Naive thymus-derived CD4-positive, alpha-beta T cell (primary cell): ENCODE measurements around the gene HOXD11. TPM values are rescaled to one million over a fixed set of nuclear protein-coding genes. Genes with fewer than 3 reads are reported as not detected.

Source experiments
- ATAC-seq: fragments of 150-1000 bp; cut with Tn5 transposase; 2 replicates; pipeline ENCODE4 v1.10.0; 2021; ENCODE audit warnings: mild to moderate bottlenecking, moderate library complexity
- CTCF ChIA-PET: fragments of 350-600 bp; sonication (Branson Sonifier 250); formaldehyde crosslinking; loops from one replicate; lab custom pipeline; 2021; ENCODE audit warnings: antibody characterized with exemption; lab: Charles Lee
- POLR2A ChIA-PET: fragments of 350-600 bp; sonication (Branson Sonifier 250); formaldehyde crosslinking; loops from one replicate; lab custom pipeline; 2021; ENCODE audit warnings: antibody characterized with exemption, inconsistent platforms; lab: Charles Lee
- DNase-seq, 9 donors: peaks; one replicate each; pipeline versions ENCODE4 v3.0.0 to v3.0.0-alpha.2; 2020 to 2022; ENCODE audit warnings: mixed read lengths in 1 of 9
- H3K27ac ChIP-seq: one replicate; pipeline ENCODE4 v1.7.0; 2013; ENCODE audit warnings: mild to moderate bottlenecking, low read depth, low read length, moderate library complexity
- H3K27me3 ChIP-seq, 2 donors: one replicate each; pipeline ENCODE4 v1.7.0; 2013; ENCODE audit warnings: low read length in 2 of 2, mild to moderate bottlenecking in 2 of 2, moderate library complexity in 2 of 2; ENCODE audit not compliant: control insufficient read depth in 2 of 2, insufficient read depth in 2 of 2
- H3K36me3 ChIP-seq, 3 experiments: 1 replicate in 2 of 3; 2 replicates in 1 of 3; pipeline ENCODE4 v1.7.0; 2013; ENCODE audit warnings: low read length in 3 of 3, mild to moderate bottlenecking in 3 of 3, moderate library complexity in 1 of 3; ENCODE audit not compliant: insufficient read depth in 3 of 3, control insufficient read depth in 2 of 3
- H3K4me1 ChIP-seq, 2 donors: one replicate each; pipeline ENCODE4 v1.7.0; 2013; ENCODE audit warnings: low read length in 2 of 2, mild to moderate bottlenecking in 2 of 2, moderate library complexity in 1 of 2; ENCODE audit not compliant: control insufficient read depth in 2 of 2, insufficient read depth in 2 of 2
- H3K4me3 ChIP-seq: 2 replicates; pipeline ENCODE4 v1.7.0; 2013; ENCODE audit warnings: mild to moderate bottlenecking, low read length
- H3K9me3 ChIP-seq, 3 experiments: 1 replicate in 2 of 3; 2 replicates in 1 of 3; pipeline ENCODE4 v1.7.0; 2013; ENCODE audit warnings: low read length in 3 of 3; ENCODE audit not compliant: control insufficient read depth in 2 of 3
- H3K27ac Mint-ChIP-seq, 9 donors: one replicate each; pipeline ENCODE4 v1.8.0; 2020 to 2022; ENCODE audit warnings: mixed read lengths in 9 of 9, mild to moderate bottlenecking in 8 of 9, moderate library complexity in 5 of 9, inconsistent platforms in 2 of 9
- H3K27me3 Mint-ChIP-seq, 5 donors: one replicate each; pipeline ENCODE4 v1.8.0; 2021 to 2022; ENCODE audit warnings: mixed read lengths in 5 of 5, mild to moderate bottlenecking in 1 of 5
- H3K36me3 Mint-ChIP-seq, 5 donors: one replicate each; pipeline ENCODE4 v1.8.0; 2020 to 2022; ENCODE audit warnings: mixed read lengths in 5 of 5, mild to moderate bottlenecking in 3 of 5, inconsistent platforms in 1 of 5
- H3K4me1 Mint-ChIP-seq, 7 donors: one replicate each; pipeline ENCODE4 v1.8.0; 2020 to 2022; ENCODE audit warnings: mixed read lengths in 7 of 7, mild to moderate bottlenecking in 3 of 7, inconsistent platforms in 1 of 7
- H3K4me3 Mint-ChIP-seq, 10 donors: one replicate each; pipeline ENCODE4 v1.8.0; 2020 to 2022; ENCODE audit warnings: mild to moderate bottlenecking in 10 of 10, mixed read lengths in 10 of 10, moderate library complexity in 6 of 10, inconsistent platforms in 2 of 10
- H3K9me3 Mint-ChIP-seq, 11 donors: one replicate each; pipeline ENCODE4 v1.8.0; 2020 to 2022; ENCODE audit warnings: mixed read lengths in 11 of 11, mild to moderate bottlenecking in 4 of 11, inconsistent platforms in 1 of 11, moderate library complexity in 1 of 11
- intact Hi-C, 2 donors: fragments of 100-400 bp; cut with micrococcal nuclease; formaldehyde crosslinking; loops; one replicate each; pipeline ENCODE4 v1.15.1; 2023
- microRNA-seq: library from miRNA; unstranded; fragments of <30 nt; microRNA quantifications from one replicate; pipeline ENCODE4 v1.2.0, GENCODE V29; 2022; ENCODE audit warnings: borderline microRNAs expressed
- polyA plus RNA-seq, 2 donors: library from polyadenylated mRNA; unstranded; fragments of 300-500 nt; fragmentation: Illumina TruSeq; gene quantifications; one replicate each; pipeline ENCODE4 v1.2.3, GENCODE V29; 2021
- total RNA-seq, 6 experiments: library from RNA in 5 of 6; stranded (reverse) in 5 of 6; gene quantifications; 1 replicate in 5 of 6; 2 replicates in 1 of 6; pipeline ENCODE4 v1.2.3 and lab custom pipeline; 2021 to 2026

The HOXD11 gene
- total and polyA plus RNA-seq, 7 experiments from 2014 or later: not detected

GRCh38 chr2:176158186-176158591, 51.1 kb downstream of the HOXD11 start:
- H3K4me1 Mint-ChIP-seq: peaks cover under 1 to 22% (median 18%) of the 10 kb centered on the region in 7 donors
- Histone ChIP-seq H3K27ac (no peak overlapping the region), H3K9me3 (no peaks in the 10 kb centered on the region), H3K4me1 (peaks cover 0 to 6% of the 10 kb centered on the region in 2 donors), H3K4me3 (no peak overlapping the region), H3K36me3 (no peaks in the 10 kb centered on the region), H3K27me3 (peaks cover 8 to 53% of the 10 kb centered on the region in 2 donors)
- intact Hi-C loops: no loop called here
- no peak for DNase-seq
- peak overlapping the region in 1 of 9 donors; percentile 87 for H3K27ac Mint-ChIP-seq
- ATAC-seq: no peak
- ChIA-PET POLR2A (no interaction called here), CTCF (no interaction called here)
- H3K9me3 Mint-ChIP-seq: peaks cover 0 to 11% (median 0%) of the 10 kb centered on the region in 11 donors
- H3K27me3 Mint-ChIP-seq: peaks cover 71 to 90% (median 87%) of the 10 kb centered on the region in 5 donors
- peaks cover 0 to 3% (median 0%) of the 10 kb centered on the region in 5 donors for H3K36me3 Mint-ChIP-seq
- peak overlapping the region in 8 of 10 donors; percentile 33 to 74 (median 56) for H3K4me3 Mint-ChIP-seq

- peaks cover 10 to 60% of the 10 kb centered on the region in 2 donors for H3K27me3 ChIP-seq
- POLR2A ChIA-PET: no interaction called here
- peak overlapping the region in 5 of 10 donors; percentile 13 to 60 (median 41) for H3K4me3 Mint-ChIP-seq
Observed at GRCh38 chr2:176158855-176159662, 52.0 kb downstream of the HOXD11 start.

More at GRCh38 chr2:176158855-176159662, 52.0 kb downstream of the HOXD11 start:
- Mint-ChIP-seq H3K4me1 (peaks cover 5 to 27% (median 21%) of the 10 kb centered on the region in 7 donors), H3K27ac (no peak overlapping the region), H3K27me3 (peaks cover 73 to 91% (median 87%) of the 10 kb centered on the region in 5 donors), H3K9me3 (peaks cover 0 to 17% (median 1%) of the 10 kb centered on the region in 11 donors), H3K36me3 (peaks cover 0 to 4% (median 0%) of the 10 kb centered on the region in 5 donors)
- intact Hi-C loops: no loop called here
- CTCF ChIA-PET: no interaction called here
- Histone ChIP-seq H3K27ac (no peak overlapping the region), H3K36me3 (no peaks in the 10 kb centered on the region), H3K4me1 (peaks cover 0 to 6% of the 10 kb centered on the region in 2 donors), H3K4me3 (no peak overlapping the region), H3K9me3 (peaks cover 0 to under 1% (median 0%) of the 10 kb centered on the region in 3 experiments)
- ATAC-seq: no peak
- DNase-seq: no peak

Small RNAs within 50 kb of the gene (microRNA-seq; reads per million reads assigned to microRNA genes)
- gene MIR10B: 4.7 reads per million

Other genes starting within 250 kb of the HOXD11 start
- 10 to 100 TPM; 19.4 to 36.8 (median 24.0) TPM for gene LNPK, start 105.0 kb upstream of the HOXD11 start, total RNA-seq
- gene LNPK, start 105.0 kb upstream of the HOXD11 start, polyA plus RNA-seq: 10 to 100 TPM; 13.7 to 14.8 TPM
- not detected for gene EVX2, start 23.3 kb upstream of the HOXD11 start, total RNA-seq
- not detected for gene EVX2, start 23.3 kb upstream of the HOXD11 start, polyA plus RNA-seq
- gene HOXD13, start 14.6 kb upstream of the HOXD11 start, total RNA-seq: not detected
- gene HOXD13, start 14.6 kb upstream of the HOXD11 start, polyA plus RNA-seq: not detected
- gene HOXD12, start 7.5 kb upstream of the HOXD11 start, total RNA-seq: not detected
- not detected for gene HOXD12, start 7.5 kb upstream of the HOXD11 start, polyA plus RNA-seq
- not detected for gene HOXD10, start 9.5 kb downstream of the HOXD11 start, total RNA-seq
- gene HOXD10, start 9.5 kb downstream of the HOXD11 start, polyA plus RNA-seq: not detected
- gene HOXD9, start 15.4 kb downstream of the HOXD11 start, total RNA-seq: not detected
- gene HOXD9, start 15.4 kb downstream of the HOXD11 start, polyA plus RNA-seq: not detected
- not detected for gene HOXD8, start 22.4 kb downstream of the HOXD11 start, total RNA-seq
- gene HOXD8, start 22.4 kb downstream of the HOXD11 start, polyA plus RNA-seq: not detected
- gene HOXD4, start 44.3 kb downstream of the HOXD11 start, total RNA-seq: not detected
- gene HOXD4, start 44.3 kb downstream of the HOXD11 start, polyA plus RNA-seq: not detected
- not detected for gene HOXD3, start 50.0 kb downstream of the HOXD11 start, total RNA-seq
- not detected for gene HOXD3, start 50.0 kb downstream of the HOXD11 start, polyA plus RNA-seq
- gene HOXD1, start 81.4 kb downstream of the HOXD11 start, total RNA-seq: not detected
- not detected for gene HOXD1, start 81.4 kb downstream of the HOXD11 start, polyA plus RNA-seq
- gene MTX2, start 162.2 kb downstream of the HOXD11 start, total RNA-seq: 10 to 100 TPM in 1 of 5 experiments, 1 to 10 TPM in 4; 6.6 to 14.3 (median 9.3) TPM
- gene MTX2, start 162.2 kb downstream of the HOXD11 start, polyA plus RNA-seq: 10 to 100 TPM; 17.8 to 19.5 TPM